GM19328 (cell line): ENCODE results near the gene INSIG2.

ENCODE experiments used
- ATAC-seq: cut with Tn5 transposase; IDR thresholded peaks from one replicate; pipeline ENCODE4 v1.9.1; 2021; ENCODE audit warnings: mild to moderate bottlenecking, moderate library complexity; ENCODE audit not compliant: unreplicated experiment

The INSIG2 gene

GRCh38 chr2:118097657-118098056 is 9.4 kb downstream of the INSIG2 start:
- ATAC-seq, result no peak

- no peak for ATAC-seq
Observed at GRCh38 chr2:118098307-118099030, 10.2 kb downstream of the INSIG2 start.

DNA sequence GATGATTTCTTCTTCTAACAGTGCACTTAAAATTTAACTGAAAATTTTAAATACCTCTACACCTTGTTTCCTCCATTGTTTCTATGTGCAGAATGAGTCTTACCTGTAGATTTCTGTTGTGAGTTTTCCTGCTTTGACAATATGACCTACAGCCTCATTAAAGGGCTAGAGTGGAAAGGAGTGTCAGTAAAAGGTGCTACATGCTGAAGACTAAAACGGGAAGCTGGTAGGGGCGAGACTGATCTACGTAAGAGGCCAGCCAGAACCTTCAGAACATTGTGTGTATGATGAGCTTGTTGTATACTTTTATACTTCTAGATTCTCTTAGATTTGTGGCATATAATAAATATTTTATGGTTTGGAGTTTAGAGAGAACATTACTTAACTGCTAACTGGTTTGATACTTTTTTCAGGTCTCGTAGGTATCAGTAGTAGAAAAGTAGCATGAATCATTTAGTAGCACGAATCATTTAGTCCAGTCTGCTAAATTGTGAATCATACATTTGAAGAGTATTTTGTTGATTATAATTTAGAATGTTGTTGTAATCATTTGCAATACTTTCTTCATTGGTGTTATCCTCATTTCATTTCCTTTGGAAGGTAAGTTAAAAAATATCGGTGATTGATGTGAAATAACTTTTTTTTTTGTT is 14.3 kb downstream of the INSIG2 start:
- ATAC-seq, result no peak

- ATAC-seq, result peak; percentile 99
Observed at GRCh38 chr2:118103951-118104940, 16.0 kb downstream of the INSIG2 start.

DNA sequence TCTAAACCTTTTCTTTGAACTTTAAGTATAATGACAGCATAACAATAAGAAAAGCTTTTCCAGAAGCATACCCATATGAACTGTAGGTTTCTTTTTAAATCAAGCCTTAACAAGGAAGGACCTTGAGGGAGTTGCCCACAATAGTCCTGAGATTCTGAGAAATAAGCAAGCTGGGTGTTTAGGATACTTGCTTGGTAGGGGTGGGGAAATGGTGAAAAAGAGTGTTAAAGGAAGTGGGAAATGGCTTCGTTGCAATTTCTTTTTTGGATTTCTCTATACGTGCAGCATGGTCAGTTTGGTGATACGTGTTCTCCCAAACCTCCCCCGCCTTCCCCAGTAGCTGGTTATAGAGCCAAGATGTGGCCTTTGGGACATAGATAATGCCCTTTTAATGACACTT is 17.2 kb downstream of the INSIG2 start:
- ATAC-seq, result no peak

GRCh38 chr2:118106926-118107325 is 18.7 kb downstream of the INSIG2 start:
- ATAC-seq, result no peak

- no peak for ATAC-seq
Observed at GRCh38 chr2:118110310-118110709, 22.0 kb downstream of the INSIG2 start.

DNA sequence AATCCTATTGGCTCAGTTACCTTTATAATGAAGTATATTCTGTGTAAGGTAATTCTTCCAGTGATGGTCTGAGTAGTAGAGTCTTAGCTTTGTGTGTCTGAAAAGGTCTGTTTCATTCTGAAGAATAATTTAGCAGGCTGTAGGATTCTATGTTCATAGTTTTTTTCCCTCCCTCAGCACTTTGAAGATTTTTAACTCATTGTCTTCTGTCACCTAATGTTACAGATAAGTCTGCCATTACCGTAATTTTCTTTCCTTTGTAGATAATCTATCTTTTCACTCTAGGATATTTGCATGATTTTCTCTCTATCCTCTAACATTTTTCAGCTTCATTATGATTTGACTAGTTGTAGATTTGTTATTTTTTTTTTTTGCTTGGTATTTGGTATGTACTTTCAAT is 22.7 kb downstream of the INSIG2 start:
- no peak for ATAC-seq

DNA sequence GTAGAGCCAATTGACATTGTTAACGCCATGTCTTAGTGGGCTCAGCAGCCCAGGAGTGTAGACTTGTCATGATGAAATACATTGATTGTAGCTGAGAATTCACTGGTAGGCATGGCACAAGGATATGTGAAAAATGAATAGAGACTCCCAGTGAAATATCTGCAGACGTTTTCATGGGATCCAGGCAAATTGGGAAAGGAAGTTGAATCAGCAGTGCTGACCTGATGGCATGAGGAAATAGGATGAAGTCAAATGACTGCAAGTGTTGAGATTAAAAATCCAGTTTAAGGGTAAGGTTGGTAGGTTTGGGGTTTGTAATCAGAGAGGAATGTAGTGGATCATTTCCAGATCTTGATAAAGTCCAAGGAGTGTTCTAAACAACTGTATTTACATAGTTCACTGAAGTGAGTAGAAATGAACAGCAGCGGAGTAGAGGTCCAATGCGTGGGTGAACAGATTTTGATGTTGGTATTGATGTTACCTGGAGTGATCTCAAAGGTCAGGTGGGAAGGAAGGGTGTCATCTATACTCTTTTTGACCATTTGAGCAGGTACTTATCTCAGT is 24.6 kb downstream of the INSIG2 start:
- no peak for ATAC-seq

- ATAC-seq, result no peak
Observed at GRCh38 chr2:118114863-118115262, 26.6 kb downstream of the INSIG2 start.

GRCh38 chr2:118115761-118116160 is 27.5 kb downstream of the INSIG2 start:
- ATAC-seq, result no peak

DNA sequence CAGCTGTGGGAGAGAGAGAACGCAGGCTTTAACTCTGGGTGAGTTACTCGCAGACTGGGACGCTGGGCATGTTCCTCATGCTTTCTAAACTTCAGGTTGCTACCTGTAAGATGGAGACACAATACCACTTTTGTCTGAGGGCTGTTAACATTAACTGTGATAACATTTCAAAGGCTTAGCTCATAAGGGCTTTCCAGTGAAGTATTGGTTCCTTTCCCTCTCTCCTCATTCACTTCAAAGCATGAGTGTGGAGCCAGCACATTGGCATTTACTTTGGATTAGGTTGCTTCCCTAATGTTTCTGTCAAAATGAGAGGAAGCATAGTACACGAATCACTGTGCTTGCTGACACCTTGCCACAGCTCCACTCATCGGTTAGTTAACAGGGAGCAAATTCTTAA is 30.2 kb downstream of the INSIG2 start:
- no peak for ATAC-seq

DNA sequence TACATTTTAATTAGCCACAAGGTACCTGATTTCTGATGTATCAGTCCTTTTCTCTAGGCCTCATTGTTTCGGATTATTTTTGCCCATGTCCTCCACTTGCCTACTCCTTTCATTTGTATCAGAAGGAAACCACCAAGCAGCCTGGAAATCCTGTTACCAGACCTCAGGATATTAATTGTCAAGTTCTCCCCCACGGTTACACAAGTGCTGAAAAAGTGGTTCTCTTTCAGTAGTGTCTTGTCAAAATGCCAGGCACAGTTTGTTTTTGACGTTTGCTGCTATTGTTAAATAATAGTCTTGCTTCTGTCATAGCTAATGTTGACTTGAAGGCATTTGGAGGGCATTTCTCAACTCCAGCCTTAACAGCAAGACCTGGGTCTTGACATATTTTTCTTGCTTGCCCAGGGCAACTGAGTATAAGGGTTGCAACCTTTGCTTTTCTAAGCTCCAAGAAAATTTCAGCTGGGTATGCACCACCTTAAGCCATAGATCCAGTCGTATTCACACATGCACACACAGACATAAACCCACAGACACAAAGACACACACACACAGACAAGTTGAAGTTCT is 31.0 kb downstream of the INSIG2 start:
- ATAC-seq, result no peak

DNA sequence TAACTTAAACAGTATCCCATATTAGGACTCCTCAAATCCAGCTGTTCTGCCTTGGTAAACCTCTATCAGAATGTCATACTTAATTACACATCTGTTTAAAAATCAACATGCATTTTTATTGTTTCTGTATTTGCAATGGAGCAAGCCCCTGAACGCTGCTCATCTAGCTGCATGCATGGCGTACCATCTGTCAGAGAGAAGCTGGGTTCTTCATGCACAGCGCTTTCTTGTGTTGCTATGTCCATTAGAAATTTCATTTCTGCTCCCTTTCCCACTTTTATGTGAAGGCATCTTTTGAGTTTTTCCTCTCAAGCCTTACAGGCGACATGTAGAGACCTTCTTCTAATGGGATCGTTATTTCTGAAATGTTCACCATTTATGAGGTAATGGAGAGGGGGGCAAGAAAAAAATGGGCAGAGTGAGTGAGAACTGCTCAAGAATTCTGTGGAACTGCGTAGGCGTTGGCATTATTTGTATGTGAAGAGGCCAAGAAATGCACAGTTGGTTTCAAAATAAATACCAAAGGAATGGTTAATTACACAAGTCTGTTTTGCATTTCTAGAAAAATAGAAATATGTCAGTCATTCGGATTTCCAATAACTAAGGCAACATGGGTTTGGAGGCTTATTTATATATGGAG is 31.6 kb downstream of the INSIG2 start:
- no peak for ATAC-seq

DNA sequence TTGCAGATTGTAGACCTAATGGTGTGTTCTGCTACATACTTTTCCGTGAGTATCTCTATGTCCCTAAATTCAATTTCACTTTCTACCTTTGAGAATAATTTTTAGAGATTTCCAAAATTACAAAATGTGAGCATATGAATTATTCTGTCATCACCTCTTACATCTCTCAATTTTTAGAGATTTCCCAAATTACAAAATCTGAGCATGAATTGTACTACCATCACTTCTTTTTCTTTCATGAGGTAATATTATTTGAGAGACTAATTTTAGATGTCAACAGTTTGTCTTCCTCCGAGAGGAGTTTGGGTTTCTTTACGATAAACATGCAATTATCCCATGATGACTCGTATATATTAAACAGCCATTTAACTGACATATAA is 32.1 kb downstream of the INSIG2 start:
- no peak for ATAC-seq

DNA sequence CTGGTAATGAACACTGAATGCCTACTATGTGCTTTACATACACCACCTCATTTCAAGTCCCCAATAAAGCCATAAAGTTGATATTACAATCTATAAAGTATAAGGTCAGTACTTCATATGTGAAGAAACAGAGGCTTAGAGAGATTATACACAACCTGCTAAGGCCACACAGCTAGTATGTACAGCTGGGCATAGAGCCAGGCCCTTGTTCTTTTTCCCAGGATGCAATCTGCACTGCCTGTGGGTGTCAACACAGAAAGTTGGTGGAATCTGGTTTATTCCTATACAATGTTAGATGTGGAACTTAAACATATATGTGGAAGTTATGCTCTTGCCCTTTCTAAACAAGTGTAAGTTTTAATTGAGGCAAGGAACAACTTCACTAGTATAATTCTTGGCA is 32.8 kb downstream of the INSIG2 start:
- ATAC-seq, result no peak

GRCh38 chr2:118121986-118122524 is 33.8 kb downstream of the INSIG2 start:
- no peak for ATAC-seq

- peak; percentile 78 for ATAC-seq
Observed at GRCh38 chr2:118122594-118123281, 34.5 kb downstream of the INSIG2 start.

DNA sequence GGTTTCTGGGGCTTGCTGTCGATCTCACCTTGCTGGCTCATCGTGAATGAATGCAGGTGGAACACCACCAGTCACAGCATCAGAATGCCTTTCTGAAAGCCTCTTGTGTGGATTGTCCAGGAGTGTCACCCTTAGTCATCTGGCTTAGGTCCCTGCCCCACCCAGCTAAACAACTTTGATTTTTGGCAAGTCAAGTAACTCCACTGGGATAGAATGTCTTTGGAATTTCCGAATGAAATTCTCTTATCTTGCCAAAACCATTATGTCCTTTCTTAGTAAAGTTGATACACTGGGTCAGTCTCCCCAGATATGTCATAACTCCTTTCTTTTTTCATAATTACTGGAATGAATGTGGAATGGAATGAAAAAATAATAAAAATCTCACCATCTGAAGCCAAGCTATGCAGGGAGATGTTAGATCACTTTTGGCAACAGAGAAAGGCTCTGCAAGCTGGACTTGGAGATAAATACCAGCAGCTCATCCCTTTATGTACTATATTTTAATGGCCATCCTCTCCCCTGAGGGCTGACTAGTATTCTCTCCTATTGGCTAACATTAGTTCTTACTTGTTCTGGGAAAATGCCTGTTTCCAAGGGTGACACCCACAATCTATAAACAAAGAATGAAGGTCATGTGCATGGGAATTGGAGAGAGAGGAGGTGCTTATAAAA is 35.4 kb downstream of the INSIG2 start:
- ATAC-seq, result no peak
